IMR-90 (cell line): ENCODE results near the gene CYP4A11. TPM values are rescaled to one million over a fixed set of nuclear protein-coding genes. Genes with fewer than 3 reads are reported as not detected.

ENCODE experiments used
- ATAC-seq: fragments of 200-7000 bp; cut with Tn5 transposase; 2 replicates; pipeline ENCODE4 v1.9.1; 2020; ENCODE audit warnings: low read depth, mild to moderate bottlenecking, moderate library complexity
- BruUV-seq: library from RNA; stranded (reverse); fragments of 400-500 nt; replicated peaks from 2 replicates; lab custom pipeline; 2021; lab: Mats Ljungman, UMichigan
- CTCF ChIA-PET: fragments of 300-600 bp; formaldehyde crosslinking; extraction: SDS; loops from one replicate; lab custom pipeline; 2021; ENCODE audit warnings: antibody characterized with exemption; lab: Yijun Ruan, JAX
- POLR2A ChIA-PET: fragments of 300-600 bp; sonication (Branson Sonifier 250); formaldehyde crosslinking; loops from one replicate; lab custom pipeline; 2022; ENCODE audit warnings: antibody characterized with exemption; ENCODE audit not compliant: unreplicated experiment; lab: Charles Lee
- DNase-seq: peaks from one replicate; pipeline ENCODE4 v3.0.0; 2013
- H2AFZ ChIP-seq: replicated peaks from 2 replicates; pipeline ENCODE3; 2013; ENCODE audit warnings: low read length, mild to moderate bottlenecking; ENCODE audit not compliant: poor library complexity
- H2AK5ac ChIP-seq: 2 replicates; pipeline ENCODE4 v1.6.1; 2013; ENCODE audit warnings: low read depth, low read length, inconsistent platforms
- H2AK9ac ChIP-seq: replicated peaks from 2 replicates; pipeline ENCODE3; 2013; ENCODE audit warnings: mild to moderate bottlenecking, low read depth, low read length, moderate library complexity; ENCODE audit not compliant: poor library complexity
- H2BK120ac ChIP-seq: 2 replicates; pipeline ENCODE4 v1.6.1; 2013; ENCODE audit warnings: low read depth, low read length, inconsistent platforms
- H2BK15ac ChIP-seq: 3 replicates; pipeline ENCODE4 v1.6.1; 2013; ENCODE audit warnings: low read depth, low read length, inconsistent platforms
- H2BK20ac ChIP-seq: 2 replicates; pipeline ENCODE4 v1.6.1; 2013; ENCODE audit warnings: low read depth, mild to moderate bottlenecking, inconsistent platforms, low read length, moderate library complexity
- H2BK5ac ChIP-seq: 2 replicates; pipeline ENCODE4 v1.6.1; 2013; ENCODE audit warnings: mild to moderate bottlenecking, low read depth, low read length, inconsistent platforms; ENCODE audit not compliant: poor library complexity, severe bottlenecking
- H3K14ac ChIP-seq: replicated peaks from 2 replicates; pipeline ENCODE4 v1.6.1; 2013; ENCODE audit warnings: low read depth, low read length, inconsistent platforms
- H3K18ac ChIP-seq: 2 replicates; pipeline ENCODE4 v1.6.1; 2013; ENCODE audit warnings: low read depth, low read length, control low read depth
- H3K23ac ChIP-seq: 2 replicates; pipeline ENCODE4 v1.6.1; 2013; ENCODE audit warnings: low read depth, low read length, inconsistent platforms
- H3K27ac ChIP-seq: 2 replicates; pipeline ENCODE4 v1.5.1; 2013; ENCODE audit warnings: mild to moderate bottlenecking, control low read depth, low read length; ENCODE audit not compliant: insufficient read depth
- H3K27me3 ChIP-seq: 2 replicates; pipeline ENCODE4 v1.6.1; 2013; ENCODE audit warnings: low read length; ENCODE audit not compliant: control insufficient read depth, insufficient read depth
- H3K36me3 ChIP-seq: 2 replicates; pipeline ENCODE4 v1.6.1; 2013; ENCODE audit warnings: low read length, mixed read lengths; ENCODE audit not compliant: control insufficient read depth, insufficient read depth
- H3K4ac ChIP-seq: 2 replicates; pipeline ENCODE4 v1.6.1; 2013; ENCODE audit warnings: low read depth, low read length, inconsistent platforms
- H3K4me1 ChIP-seq: 2 replicates; pipeline ENCODE4 v1.6.1; 2013; ENCODE audit warnings: low read length, mixed read lengths; ENCODE audit not compliant: control insufficient read depth, insufficient read depth
- H3K4me2 ChIP-seq: 2 replicates; pipeline ENCODE4 v1.6.1; 2013; ENCODE audit warnings: low read depth, mild to moderate bottlenecking, control low read depth, low read length, moderate library complexity
- H3K4me3 ChIP-seq: 2 replicates; pipeline ENCODE4 v1.5.1; 2013; ENCODE audit warnings: low read depth, mild to moderate bottlenecking, control low read depth, low read length, moderate library complexity; ENCODE audit not compliant: insufficient read depth
- H3K56ac ChIP-seq: 2 replicates; pipeline ENCODE4 v1.6.1; 2013; ENCODE audit warnings: low read length, inconsistent platforms; ENCODE audit not compliant: insufficient read depth; ENCODE audit errors: extremely low read depth
- H3K79me1 ChIP-seq, 2 experiments: 2 replicates each; pipeline ENCODE4 v1.6.1; 2013; ENCODE audit warnings: low read length in 2 of 2, inconsistent platforms in 1 of 2, low read depth in 1 of 2
- H3K9ac ChIP-seq: 2 replicates; pipeline ENCODE4 v1.6.1; 2013; ENCODE audit warnings: low read depth, low read length, control low read depth
- H3K9me1 ChIP-seq: 2 replicates; pipeline ENCODE4 v1.6.1; 2013; ENCODE audit warnings: low read length, inconsistent platforms; ENCODE audit not compliant: insufficient read depth
- H3K9me3 ChIP-seq: 2 replicates; pipeline ENCODE4 v1.6.1; 2013; ENCODE audit warnings: low read length; ENCODE audit not compliant: control insufficient read depth, insufficient read depth
- H4K20me1 ChIP-seq: 2 replicates; pipeline ENCODE4 v1.6.1; 2013; ENCODE audit warnings: low read length, inconsistent platforms; ENCODE audit not compliant: insufficient read depth
- H4K5ac ChIP-seq: 2 replicates; pipeline ENCODE4 v1.6.1; 2013; ENCODE audit warnings: mild to moderate bottlenecking, low read depth, low read length, control low read depth
- H4K8ac ChIP-seq, 2 experiments: 2 replicates each; pipeline ENCODE4 v1.6.1; 2013; ENCODE audit warnings: low read depth in 2 of 2, low read length in 2 of 2, control low read depth in 1 of 2, inconsistent platforms in 1 of 2
- H4K91ac ChIP-seq: 2 replicates; pipeline ENCODE4 v1.6.1; 2013; ENCODE audit warnings: low read depth, low read length, inconsistent platforms; ENCODE audit not compliant: insufficient read depth
- CEBPB ChIP-seq: IDR thresholded peaks from 2 replicates; pipeline ENCODE4 v1.6.1; 2012; ENCODE audit warnings: low read depth, low read length, improper control_type of control experiment
- CHD1 ChIP-seq: IDR thresholded peaks from 2 replicates; pipeline ENCODE4 v1.6.1; 2012; ENCODE audit warnings: low read depth, low read length, improper control_type of control experiment
- CTCF ChIP-seq: conservative IDR thresholded peaks from 2 replicates; pipeline ENCODE4 v1.5.1; 2012; ENCODE audit warnings: mild to moderate bottlenecking, low read depth, low read length, improper control_type of control experiment
- ELK1 ChIP-seq: fragments of 150-350 bp; IDR thresholded peaks from 2 replicates; pipeline ENCODE4 v1.6.1; 2016; ENCODE audit warnings: low read depth, mild to moderate bottlenecking, low read length, moderate library complexity, borderline replicate concordance
- POLR2A ChIP-seq: IDR thresholded peaks from 2 replicates; pipeline ENCODE4 v1.6.1; 2012; ENCODE audit warnings: mild to moderate bottlenecking, low read depth, low read length
- RFX5 ChIP-seq: IDR thresholded peaks from 2 replicates; pipeline ENCODE4 v1.8.0; 2012; ENCODE audit warnings: low read depth, mild to moderate bottlenecking, low read length, moderate library complexity
- WGBS, 2 experiments: methylation state at CpG; one replicate each; pipeline versions ENCODE4 v1.1.5 to v1.1.7; 2013; ENCODE audit warnings: missing lambda C conversion rate in 2 of 2; ENCODE audit not compliant: insufficient read length in 1 of 2; ENCODE audit errors: extremely low coverage in 2 of 2; 5-methylcytosine and 5-hydroxymethylcytosine counted together
- dilution Hi-C: fragments of 300-500 bp; cut with HindIII; formaldehyde crosslinking; loops from one replicate; pipeline ENCODE4 v1.14.3; 2018; ENCODE audit warnings: low sequenced_read_pairs; ENCODE audit not compliant: unreplicated experiment
- in situ Hi-C: fragments of 300-500 bp; cut with MboI; formaldehyde crosslinking; loops from 3 replicates; pipeline ENCODE4 v1.14.3; 2019; ENCODE audit warnings: low sequenced_read_pairs, inconsistent platforms, mixed read lengths
- intact Hi-C: fragments of 100-400 bp; cut with micrococcal nuclease; formaldehyde crosslinking; loops from 2 replicates; pipeline ENCODE4 v1.10.0; 2022
- polyA plus RNA-seq, 3 experiments: library from polyadenylated mRNA; depleted of rRNA; stranded (reverse); fragments of >200 nt; gene quantifications; 2 replicates each; pipeline ENCODE4 v1.2.3, GENCODE V29; 2012; ENCODE audit warnings: low replicate concordance in 1 of 3
- total RNA-seq: library from RNA; depleted of rRNA; stranded (reverse); fragments of >200 nt; gene quantifications from 2 replicates; pipeline ENCODE4 v1.2.3, GENCODE V29; 2012

Gene CYP4A11
- total and polyA plus RNA-seq, 2 of the 4 experiments (the other 2 are of a cell fraction), result not detected

GRCh38 chr1:46931151-46931550 lies 10.1 kb downstream of the CYP4A11 start:
- Histone ChIP-seq H3K79me1 (no peaks in the 10 kb centered on the region), H3K14ac (no peak overlapping the region), H4K20me1 (no peaks in the 10 kb centered on the region), H3K56ac (no peak overlapping the region), H4K8ac (no peak overlapping the region), H2BK20ac (no peak overlapping the region), H4K5ac (no peak overlapping the region), H4K91ac (no peak overlapping the region), H3K4ac (no peak overlapping the region), H3K9me3 (peaks cover 6% of the 10 kb centered on the region; the same call in 1 of the 2 replicates), H2BK15ac (no peak overlapping the region), H2AK5ac (no peak overlapping the region), H3K4me1 (no peaks in the 10 kb centered on the region), H3K27ac (no peak overlapping the region), H2AFZ (no peak overlapping the region), H3K36me3 (no peaks in the 10 kb centered on the region), H3K9me1 (no peaks in the 10 kb centered on the region), H3K27me3 (no peaks in the 10 kb centered on the region), H2BK5ac (no peak overlapping the region), H3K4me2 (no peak overlapping the region), H3K4me3 (no peak overlapping the region), H2AK9ac (no peak overlapping the region), H3K9ac (no peak overlapping the region), H2BK120ac (no peak overlapping the region), H3K23ac (no peak overlapping the region), H3K18ac (no peak overlapping the region)
- no CpG with 5 or more reads among the region's 3 CpGs for WGBS, 2 experiments
- CTCF ChIA-PET, result no interaction called here
- TF ChIP-seq CHD1 (no peak), ELK1 (no peak), CTCF (no peak), RFX5 (no peak), CEBPB (no peak), POLR2A (no peak)
- no TSS peak for BruUV-seq
- POLR2A ChIA-PET, result no interaction called here
- dilution Hi-C loops (no loop called here), intact Hi-C loops (no loop called here), in situ Hi-C loops (no loop called here)
- no peak for ATAC-seq
- no peak for DNase-seq
